A549 treated with AZD2906 at 1 μM for 4 hours (cell line): ENCODE data around the gene MEI4. TPM values are rescaled to one million over a fixed set of nuclear protein-coding genes. Genes with fewer than 3 reads are reported as not detected.

ENCODE experiments used
- total RNA-seq: library from RNA; stranded (reverse); fragments of 200-300 nt; extraction: Qiagen RNA extraction; gene quantifications from 5 replicates; pipeline ENCODE4 v1.2.3, GENCODE V29; 2022

MEI4 gene
- not detected in 5 replicates for total RNA-seq

DNA sequence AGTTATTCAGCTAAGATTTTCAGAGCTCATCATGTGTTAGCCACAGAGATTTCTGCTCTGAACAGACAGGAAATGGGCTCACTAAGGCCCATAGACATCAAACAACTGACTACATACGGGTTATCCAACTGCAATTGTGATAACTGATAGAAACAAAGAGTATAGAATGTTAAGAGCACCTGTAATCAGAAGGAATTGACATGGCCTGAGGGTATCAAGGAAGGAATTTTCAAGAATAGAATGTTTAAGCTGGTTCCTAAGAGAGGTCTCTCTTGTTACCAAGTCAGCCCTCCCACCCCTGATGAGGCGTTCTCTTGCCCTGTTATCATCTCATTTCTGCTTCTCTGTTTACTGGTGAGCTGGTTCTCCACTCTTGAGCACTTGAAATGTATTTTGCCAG, at the start of gene MEI4:
MEI4 (plus strand) TSS at position 301 of the 400 bp plus-strand sequence. CDS start 37,633 bp downstream, outside the sequence.

Other genes starting within 250 kb of the MEI4 start
- gene HTR1B, start 189.5 kb upstream of the MEI4 start, total RNA-seq, result 0.12 to 0.22 TPM (median 0.21 TPM) in 5 replicates